Ishikawa (cell line): Measurements from ENCODE around the gene TRIM33.

Source experiments
- CREB1 ChIP-seq: IDR thresholded peaks from 2 replicates; pipeline ENCODE4 v1.6.1; 2012; ENCODE audit warnings: low read depth
- FOXM1 ChIP-seq: IDR thresholded peaks from 2 replicates; pipeline ENCODE4 v1.6.1; 2012; ENCODE audit warnings: low read depth, borderline replicate concordance
- NFIC ChIP-seq: IDR thresholded peaks from 2 replicates; pipeline ENCODE4 v1.6.1; 2012
- RAD21 ChIP-seq: IDR thresholded peaks from 2 replicates; pipeline ENCODE4 v1.6.1; 2012; ENCODE audit warnings: low read depth
- ZBTB7A ChIP-seq: IDR thresholded peaks from 2 replicates; pipeline ENCODE4 v1.6.1; 2012; ENCODE audit warnings: low read depth
- TF ChIP-seq, protein P1 (sequence below): IDR thresholded peaks from 2 replicates; pipeline ENCODE4 v1.6.1; 2012; ENCODE audit warnings: low read depth, mild to moderate bottlenecking
- TF ChIP-seq, protein P2 (sequence below): IDR thresholded peaks from 2 replicates; pipeline ENCODE4 v1.6.1; 2012

DNA sequence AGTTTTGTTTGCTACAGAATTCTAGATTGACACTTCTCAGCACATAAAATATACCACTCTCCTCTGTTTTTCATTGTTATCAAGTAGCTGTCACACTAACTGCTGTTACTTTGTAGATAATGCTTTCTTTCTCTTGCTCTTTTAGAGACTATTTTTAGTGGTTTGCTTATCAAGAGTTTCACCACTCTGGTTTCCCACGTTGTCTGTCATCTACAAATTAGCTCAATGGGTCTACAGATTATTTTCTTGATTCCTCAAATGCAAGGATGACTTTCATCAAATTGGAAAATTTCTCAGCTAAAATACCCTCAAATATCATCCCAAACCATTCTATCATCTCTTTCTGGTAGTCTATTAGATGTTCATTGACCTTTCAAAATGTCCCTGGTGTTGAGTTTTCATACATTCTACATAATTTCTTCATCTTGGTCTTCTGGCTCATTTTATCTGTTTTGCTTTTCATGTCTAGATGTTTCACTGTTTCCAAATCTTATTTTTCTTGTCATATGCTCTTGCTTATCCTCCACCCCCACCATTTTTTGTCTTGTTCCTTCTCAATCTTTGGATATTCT is 122.5 kb downstream of the TRIM33 start:
- TF ChIP-seq, protein P1, sequence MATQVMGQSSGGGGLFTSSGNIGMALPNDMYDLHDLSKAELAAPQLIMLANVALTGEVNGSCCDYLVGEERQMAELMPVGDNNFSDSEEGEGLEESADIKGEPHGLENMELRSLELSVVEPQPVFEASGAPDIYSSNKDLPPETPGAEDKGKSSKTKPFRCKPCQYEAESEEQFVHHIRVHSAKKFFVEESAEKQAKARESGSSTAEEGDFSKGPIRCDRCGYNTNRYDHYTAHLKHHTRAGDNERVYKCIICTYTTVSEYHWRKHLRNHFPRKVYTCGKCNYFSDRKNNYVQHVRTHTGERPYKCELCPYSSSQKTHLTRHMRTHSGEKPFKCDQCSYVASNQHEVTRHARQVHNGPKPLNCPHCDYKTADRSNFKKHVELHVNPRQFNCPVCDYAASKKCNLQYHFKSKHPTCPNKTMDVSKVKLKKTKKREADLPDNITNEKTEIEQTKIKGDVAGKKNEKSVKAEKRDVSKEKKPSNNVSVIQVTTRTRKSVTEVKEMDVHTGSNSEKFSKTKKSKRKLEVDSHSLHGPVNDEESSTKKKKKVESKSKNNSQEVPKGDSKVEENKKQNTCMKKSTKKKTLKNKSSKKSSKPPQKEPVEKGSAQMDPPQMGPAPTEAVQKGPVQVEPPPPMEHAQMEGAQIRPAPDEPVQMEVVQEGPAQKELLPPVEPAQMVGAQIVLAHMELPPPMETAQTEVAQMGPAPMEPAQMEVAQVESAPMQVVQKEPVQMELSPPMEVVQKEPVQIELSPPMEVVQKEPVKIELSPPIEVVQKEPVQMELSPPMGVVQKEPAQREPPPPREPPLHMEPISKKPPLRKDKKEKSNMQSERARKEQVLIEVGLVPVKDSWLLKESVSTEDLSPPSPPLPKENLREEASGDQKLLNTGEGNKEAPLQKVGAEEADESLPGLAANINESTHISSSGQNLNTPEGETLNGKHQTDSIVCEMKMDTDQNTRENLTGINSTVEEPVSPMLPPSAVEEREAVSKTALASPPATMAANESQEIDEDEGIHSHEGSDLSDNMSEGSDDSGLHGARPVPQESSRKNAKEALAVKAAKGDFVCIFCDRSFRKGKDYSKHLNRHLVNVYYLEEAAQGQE, result no peak
- no peak for TF ChIP-seq CREB1
- no peak for TF ChIP-seq NFIC
- TF ChIP-seq RAD21, result no peak
- TF ChIP-seq, protein P2, sequence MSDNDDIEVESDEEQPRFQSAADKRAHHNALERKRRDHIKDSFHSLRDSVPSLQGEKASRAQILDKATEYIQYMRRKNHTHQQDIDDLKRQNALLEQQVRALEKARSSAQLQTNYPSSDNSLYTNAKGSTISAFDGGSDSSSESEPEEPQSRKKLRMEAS, result no peak
- no peak for TF ChIP-seq FOXM1
- no peak for TF ChIP-seq ZBTB7A
